Right atrium auricular region (tissue), 2 donors: ENCODE measurements around the gene FAM83F. TPM values are rescaled to one million over a fixed set of nuclear protein-coding genes. Genes with fewer than 3 reads are reported as not detected.

ENCODE experiments used
- DNase-seq: peaks from one replicate; pipeline ENCODE4 v3.0.0-alpha.2; 2019; ENCODE audit warnings: low spot score
- H3K27ac ChIP-seq, 2 donors: fragments of 200-600 bp; sonication (generic); 1 replicate in 1 of 2; 2 replicates in 1 of 2; pipeline ENCODE4 v1.5.1; 2016 to 2019
- H3K27me3 ChIP-seq, 2 donors: fragments of 200-600 bp; sonication (generic); one replicate each; pipeline versions ENCODE4 v1.5.1 to v1.6.0; 2017 to 2019
- H3K36me3 ChIP-seq: fragments of 200-600 bp; sonication (generic); one replicate; pipeline ENCODE4 v1.5.1; 2016
- H3K4me1 ChIP-seq, 2 donors: fragments of 200-600 bp; sonication (generic); one replicate each; pipeline versions ENCODE4 v1.5.1 to v1.6.0; 2017 to 2019
- H3K4me3 ChIP-seq, 2 donors: fragments of 200-600 bp; sonication (generic); 1 replicate in 1 of 2; 2 replicates in 1 of 2; pipeline ENCODE4 v1.5.1; 2017 to 2019; ENCODE audit warnings: mild to moderate bottlenecking in 1 of 2, moderate library complexity in 1 of 2
- H3K9me3 ChIP-seq, 2 donors: fragments of 200-600 bp; sonication (generic); one replicate each; pipeline ENCODE4 v1.5.1; 2019
- total RNA-seq, 2 donors: library from RNA; depleted of rRNA; stranded (reverse); fragments of >200 nt; gene quantifications; one replicate each; pipeline ENCODE4 v1.1.0, GENCODE V29; 2016
- TF ChIP-seq, protein P1 (sequence below), 2 donors: fragments of 200-600 bp; sonication (generic); IDR thresholded peaks; one replicate each; pipeline ENCODE4 v1.5.1; 2019; ENCODE audit warnings: antibody characterized with exemption in 2 of 2

The FAM83F gene
- total RNA-seq, 2 donors from 2014 or later: 4.4 to 4.6 TPM

DNA sequence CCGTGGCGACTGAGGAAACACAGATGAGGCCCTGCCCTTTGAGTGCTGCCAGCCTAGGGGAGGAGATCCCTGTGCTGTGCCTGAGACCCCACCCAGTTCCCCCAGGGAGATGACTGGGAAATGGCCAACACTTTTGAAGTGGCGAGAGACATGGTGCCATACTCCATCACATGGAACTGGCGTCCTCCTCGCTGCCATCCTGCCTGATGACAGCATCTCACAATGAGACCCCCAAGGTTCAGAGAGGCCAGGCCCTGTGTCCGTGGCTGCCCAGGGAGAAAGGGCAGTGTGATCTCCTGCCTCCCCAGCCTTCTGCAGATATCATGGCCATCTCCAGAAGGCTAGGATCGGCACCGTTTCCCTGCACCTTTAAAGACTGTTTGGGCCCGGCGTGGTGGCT lies 31.1 kb downstream of the FAM83F start:
- no peaks in the 10 kb centered on the region for H3K9me3 ChIP-seq
- DNase-seq: no peak

DNA sequence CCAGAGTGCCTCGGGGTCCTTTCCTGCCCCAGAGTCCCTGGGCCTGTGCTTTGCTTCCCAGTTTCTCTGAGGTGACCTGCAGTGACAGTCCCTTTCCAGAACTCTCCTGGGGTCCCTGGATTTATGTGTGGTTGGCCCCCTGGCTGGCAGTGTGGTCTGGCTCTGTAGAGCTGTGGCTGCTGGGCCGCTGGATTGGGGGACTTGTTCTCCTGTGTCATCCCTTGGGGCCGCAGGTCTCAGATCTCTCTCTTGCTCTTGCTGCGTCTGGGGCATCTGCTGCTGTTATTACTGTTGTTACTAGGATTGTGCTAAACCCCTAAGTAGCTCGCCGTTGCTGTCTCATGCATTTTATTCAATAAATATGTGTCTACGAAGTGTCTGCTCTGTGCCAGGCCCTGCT lies 31.9 kb downstream of the FAM83F start:
- Histone ChIP-seq H3K36me3 (no peaks in the 10 kb centered on the region), H3K4me3 (no peak overlapping the region), H3K4me1 (peaks cover 0 to 8% of the 10 kb centered on the region in 2 donors), H3K9me3 (no peaks in the 10 kb centered on the region), H3K27me3 (no peaks in the 10 kb centered on the region), H3K27ac (no peak overlapping the region)
- DNase-seq: no peak
- TF ChIP-seq, protein P1, sequence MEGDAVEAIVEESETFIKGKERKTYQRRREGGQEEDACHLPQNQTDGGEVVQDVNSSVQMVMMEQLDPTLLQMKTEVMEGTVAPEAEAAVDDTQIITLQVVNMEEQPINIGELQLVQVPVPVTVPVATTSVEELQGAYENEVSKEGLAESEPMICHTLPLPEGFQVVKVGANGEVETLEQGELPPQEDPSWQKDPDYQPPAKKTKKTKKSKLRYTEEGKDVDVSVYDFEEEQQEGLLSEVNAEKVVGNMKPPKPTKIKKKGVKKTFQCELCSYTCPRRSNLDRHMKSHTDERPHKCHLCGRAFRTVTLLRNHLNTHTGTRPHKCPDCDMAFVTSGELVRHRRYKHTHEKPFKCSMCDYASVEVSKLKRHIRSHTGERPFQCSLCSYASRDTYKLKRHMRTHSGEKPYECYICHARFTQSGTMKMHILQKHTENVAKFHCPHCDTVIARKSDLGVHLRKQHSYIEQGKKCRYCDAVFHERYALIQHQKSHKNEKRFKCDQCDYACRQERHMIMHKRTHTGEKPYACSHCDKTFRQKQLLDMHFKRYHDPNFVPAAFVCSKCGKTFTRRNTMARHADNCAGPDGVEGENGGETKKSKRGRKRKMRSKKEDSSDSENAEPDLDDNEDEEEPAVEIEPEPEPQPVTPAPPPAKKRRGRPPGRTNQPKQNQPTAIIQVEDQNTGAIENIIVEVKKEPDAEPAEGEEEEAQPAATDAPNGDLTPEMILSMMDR (IDR thresholded peaks at IDR 0.05): no peak

More for the DNA sequence above, 31.1 kb downstream of the FAM83F start:
- Histone ChIP-seq H3K4me1 (peaks cover 0 to 8% of the 10 kb centered on the region in 2 donors), H3K27me3 (no peaks in the 10 kb centered on the region), H3K27ac (no peak overlapping the region), H3K4me3 (no peak overlapping the region), H3K36me3 (no peaks in the 10 kb centered on the region)
- TF ChIP-seq, protein P1 (IDR thresholded peaks at IDR 0.05): no peak

GRCh38 chr22:40027191-40028097 lies 32.7 kb downstream of the FAM83F start:
- no peaks in the 10 kb centered on the region for H3K27me3 ChIP-seq
- TF ChIP-seq, protein P1 (IDR thresholded peaks at IDR 0.05): no peak
- no peak for DNase-seq
- H3K4me3 ChIP-seq: no peak overlapping the region
- peaks cover 0 to 8% of the 10 kb centered on the region in 2 donors for H3K4me1 ChIP-seq
- H3K9me3 ChIP-seq: no peaks in the 10 kb centered on the region
- no peaks in the 10 kb centered on the region for H3K36me3 ChIP-seq
- no peak overlapping the region for H3K27ac ChIP-seq

DNA sequence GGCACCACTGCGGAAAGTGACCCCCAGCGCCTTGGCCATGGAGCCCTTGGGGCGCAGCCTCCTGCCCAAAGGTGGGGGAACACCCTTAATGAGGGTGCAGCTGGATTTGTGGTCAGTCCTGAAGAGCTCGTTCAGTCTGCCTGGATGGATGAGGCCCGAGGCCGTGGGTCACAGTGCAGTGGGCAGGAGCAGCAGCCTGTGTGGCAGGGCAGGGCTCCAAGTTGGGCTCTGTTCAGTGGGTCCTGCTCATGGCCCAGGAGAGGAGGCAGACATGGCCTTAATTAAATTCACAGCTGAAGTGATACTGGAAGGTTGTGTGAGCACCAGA lies 33.3 kb downstream of the FAM83F start:
- H3K4me1 ChIP-seq: peaks cover 0 to 8% of the 10 kb centered on the region in 2 donors
- TF ChIP-seq, protein P1 (IDR thresholded peaks at IDR 0.05): no peak
- DNase-seq: no peak
- no peak overlapping the region for H3K27ac ChIP-seq
- no peak overlapping the region for H3K4me3 ChIP-seq
- H3K36me3 ChIP-seq: no peaks in the 10 kb centered on the region
- H3K9me3 ChIP-seq: no peaks in the 10 kb centered on the region
- H3K27me3 ChIP-seq: no peaks in the 10 kb centered on the region

DNA sequence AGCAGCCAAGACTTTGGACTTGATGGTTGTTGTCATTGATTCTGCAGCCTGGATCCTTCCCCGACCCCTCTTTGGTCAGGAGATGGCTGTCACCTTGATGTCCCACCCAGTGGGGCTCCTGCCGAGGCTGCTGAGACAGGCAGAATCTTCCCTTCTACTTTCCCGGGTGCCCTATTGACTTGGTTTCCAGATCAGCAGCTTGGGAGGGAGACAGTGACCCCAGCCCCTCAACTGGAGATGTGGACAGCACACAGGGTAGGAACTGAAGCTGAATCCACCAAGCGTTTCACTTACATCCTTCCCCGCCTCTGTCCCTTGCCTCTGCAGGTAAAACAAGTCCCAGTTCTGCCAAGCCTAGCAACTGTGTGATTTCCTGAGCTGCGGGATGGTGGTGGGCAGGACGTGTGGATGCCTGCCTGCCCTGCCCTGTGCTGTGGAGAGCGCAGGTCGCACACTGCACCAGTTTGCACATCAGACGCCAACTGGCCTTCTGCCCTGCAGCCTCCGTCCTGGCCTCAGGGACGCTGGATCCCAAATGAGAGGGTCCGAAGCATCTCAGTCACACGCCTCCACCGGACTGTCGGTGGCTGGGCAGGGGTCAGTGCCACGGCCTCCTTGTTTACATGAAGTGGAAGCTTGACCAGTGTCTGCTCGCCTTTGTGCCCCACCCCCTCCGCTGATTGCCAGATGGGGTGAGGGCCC lies 34.6 kb downstream of the FAM83F start:
- peaks cover 0 to 7% of the 10 kb centered on the region in 2 donors for H3K4me1 ChIP-seq
- no peaks in the 10 kb centered on the region for H3K27me3 ChIP-seq
- TF ChIP-seq, protein P1 (IDR thresholded peaks at IDR 0.05): no peak
- no peak overlapping the region for H3K4me3 ChIP-seq
- no peaks in the 10 kb centered on the region for H3K9me3 ChIP-seq
- no peak for DNase-seq
- no peaks in the 10 kb centered on the region for H3K36me3 ChIP-seq
- no peak overlapping the region for H3K27ac ChIP-seq
